Epidermal melanocyte (primary cell): Measurements from ENCODE around the gene BIRC5.
"Not testable (repeated sequence)": the region's sequence is repeated elsewhere in the genome, so short reads cannot be mapped to it uniquely, and the experiment has no call there.

Experiments used
- DNase-seq: peaks from one replicate; pipeline ENCODE4 v3.0.0; 2011; ENCODE audit warnings: low spot score; ENCODE audit not compliant: insufficient read length

BIRC5 gene

DNA sequence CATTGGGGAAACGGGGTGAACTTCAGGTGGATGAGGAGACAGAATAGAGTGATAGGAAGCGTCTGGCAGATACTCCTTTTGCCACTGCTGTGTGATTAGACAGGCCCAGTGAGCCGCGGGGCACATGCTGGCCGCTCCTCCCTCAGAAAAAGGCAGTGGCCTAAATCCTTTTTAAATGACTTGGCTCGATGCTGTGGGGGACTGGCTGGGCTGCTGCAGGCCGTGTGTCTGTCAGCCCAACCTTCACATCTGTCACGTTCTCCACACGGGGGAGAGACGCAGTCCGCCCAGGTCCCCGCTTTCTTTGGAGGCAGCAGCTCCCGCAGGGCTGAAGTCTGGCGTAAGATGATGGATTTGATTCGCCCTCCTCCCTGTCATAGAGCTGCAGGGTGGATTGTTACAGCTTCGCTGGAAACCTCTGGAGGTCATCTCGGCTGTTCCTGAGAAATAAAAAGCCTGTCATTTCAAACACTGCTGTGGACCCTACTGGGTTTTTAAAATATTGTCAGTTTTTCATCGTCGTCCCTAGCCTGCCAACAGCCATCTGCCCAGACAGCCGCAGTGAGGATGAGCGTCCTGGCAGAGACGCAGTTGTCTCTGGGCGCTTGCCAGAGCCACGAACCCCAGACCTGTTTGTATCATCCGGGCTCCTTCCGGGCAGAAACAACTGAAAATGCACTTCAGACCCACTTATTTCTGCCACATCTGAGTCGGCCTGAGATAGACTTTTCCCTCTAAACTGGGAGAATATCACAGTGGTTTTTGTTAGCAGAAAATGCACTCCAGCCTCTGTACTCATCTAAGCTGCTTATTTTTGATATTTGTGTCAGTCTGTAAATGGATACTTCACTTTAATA lies 10.4 kb downstream of the BIRC5 start:
- no peak for DNase-seq

DNA sequence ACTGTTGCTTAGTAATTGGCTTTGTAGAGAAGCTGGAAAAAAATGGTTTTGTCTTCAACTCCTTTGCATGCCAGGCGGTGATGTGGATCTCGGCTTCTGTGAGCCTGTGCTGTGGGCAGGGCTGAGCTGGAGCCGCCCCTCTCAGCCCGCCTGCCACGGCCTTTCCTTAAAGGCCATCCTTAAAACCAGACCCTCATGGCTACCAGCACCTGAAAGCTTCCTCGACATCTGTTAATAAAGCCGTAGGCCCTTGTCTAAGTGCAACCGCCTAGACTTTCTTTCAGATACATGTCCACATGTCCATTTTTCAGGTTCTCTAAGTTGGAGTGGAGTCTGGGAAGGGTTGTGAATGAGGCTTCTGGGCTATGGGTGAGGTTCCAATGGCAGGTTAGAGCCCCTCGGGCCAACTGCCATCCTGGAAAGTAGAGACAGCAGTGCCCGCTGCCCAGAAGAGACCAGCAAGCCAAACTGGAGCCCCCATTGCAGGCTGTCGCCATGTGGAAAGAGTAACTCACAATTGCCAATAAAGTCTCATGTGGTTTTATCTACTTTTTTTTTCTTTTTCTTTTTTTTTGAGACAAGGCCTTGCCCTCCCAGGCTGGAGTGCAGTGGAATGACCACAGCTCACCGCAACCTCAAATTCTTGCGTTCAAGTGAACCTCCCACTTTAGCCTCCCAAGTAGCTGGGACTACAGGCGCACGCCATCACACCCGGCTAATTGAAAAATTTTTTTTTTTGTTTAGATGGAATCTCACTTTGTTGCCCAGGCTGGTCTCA lies 11.2 kb downstream of the BIRC5 start:
- DNase-seq = no peak

DNA sequence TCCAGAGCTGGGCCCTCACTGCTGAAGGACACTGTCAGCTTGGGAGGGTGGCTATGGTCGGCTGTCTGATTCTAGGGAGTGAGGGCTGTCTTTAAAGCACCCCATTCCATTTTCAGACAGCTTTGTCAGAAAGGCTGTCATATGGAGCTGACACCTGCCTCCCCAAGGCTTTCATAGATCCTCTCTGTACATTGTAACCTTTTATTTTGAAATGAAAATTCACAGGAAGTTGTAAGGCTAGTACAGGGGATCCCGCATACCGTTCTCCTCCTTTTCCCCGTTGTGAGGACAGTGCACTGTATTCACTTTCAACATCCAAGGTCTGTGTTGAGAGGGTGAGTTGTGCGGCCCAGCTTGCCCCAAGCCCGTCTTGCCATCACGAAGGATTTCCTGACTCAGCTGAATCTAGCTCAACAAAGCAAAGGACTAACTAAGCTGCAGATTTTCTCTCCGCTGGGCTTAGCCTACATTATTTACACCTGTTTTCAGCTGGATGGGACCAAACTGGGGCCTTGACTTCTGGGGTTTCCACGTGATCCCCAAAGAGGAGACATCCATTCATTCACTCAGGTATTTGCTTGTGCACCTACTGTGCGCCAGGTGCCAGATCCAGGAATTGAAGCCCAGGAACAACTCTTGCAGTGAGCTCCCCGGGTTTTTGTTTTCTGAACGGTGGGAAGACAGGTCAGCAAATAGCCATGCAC lies 12.2 kb downstream of the BIRC5 start:
- DNase-seq = no peak

DNA sequence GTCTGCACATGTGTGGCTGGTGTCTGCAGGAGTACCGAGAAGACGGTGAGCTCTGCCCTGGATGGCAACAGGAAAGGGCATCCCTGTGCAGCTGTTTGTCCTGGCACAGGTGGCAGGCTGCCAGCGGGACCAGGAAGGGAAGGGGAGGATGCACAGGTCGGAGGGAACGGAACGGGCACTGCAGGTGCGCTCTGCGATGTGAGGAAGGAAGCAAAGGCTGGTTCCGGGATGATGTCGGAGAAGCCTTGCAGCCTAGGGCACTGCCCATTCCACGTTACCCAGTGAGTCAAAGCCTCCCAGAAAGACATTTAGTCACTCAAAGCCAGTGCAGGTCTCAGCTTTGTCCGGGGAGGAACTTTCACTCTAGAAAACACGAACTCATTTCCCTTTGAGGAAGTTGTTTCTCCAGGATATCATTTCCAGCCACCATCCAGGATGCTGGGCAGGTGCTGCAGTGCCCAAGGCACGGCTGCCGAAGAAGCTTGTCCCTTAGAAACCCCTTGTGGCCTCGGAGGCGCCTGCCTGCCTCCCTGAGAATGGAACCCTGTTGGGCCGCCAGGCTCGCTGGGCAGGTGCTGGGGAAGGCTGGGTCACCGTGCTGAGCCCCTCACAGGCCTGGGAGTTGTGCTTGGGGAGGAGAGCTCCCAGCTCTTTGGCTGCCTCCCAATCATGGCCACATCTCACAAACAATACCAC lies 12.9 kb downstream of the BIRC5 start:
- DNase-seq = no peak

DNA sequence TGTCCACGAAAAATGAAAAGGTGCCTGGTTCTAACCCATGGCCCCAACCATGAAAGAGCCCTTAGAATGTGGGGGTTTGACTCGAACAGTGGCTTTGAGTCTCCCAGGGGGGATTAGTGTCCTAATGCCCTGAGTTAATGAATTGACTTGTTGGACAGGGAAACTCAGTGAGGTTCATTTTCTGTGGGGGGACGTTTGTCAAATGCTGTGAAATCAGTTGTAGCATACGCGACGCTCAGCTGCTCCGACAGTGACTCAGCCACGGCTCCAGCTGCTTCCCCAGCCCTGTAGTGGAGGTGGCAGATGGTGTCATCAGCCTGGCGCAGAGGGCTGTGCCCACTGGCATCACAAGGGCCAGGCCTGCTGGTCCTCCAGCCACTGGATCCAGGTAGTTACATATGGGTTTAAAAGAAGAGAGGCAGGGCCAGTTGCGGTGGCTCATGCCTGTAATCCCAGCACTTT lies 13.4 kb downstream of the BIRC5 start:
- DNase-seq = no peak

DNA sequence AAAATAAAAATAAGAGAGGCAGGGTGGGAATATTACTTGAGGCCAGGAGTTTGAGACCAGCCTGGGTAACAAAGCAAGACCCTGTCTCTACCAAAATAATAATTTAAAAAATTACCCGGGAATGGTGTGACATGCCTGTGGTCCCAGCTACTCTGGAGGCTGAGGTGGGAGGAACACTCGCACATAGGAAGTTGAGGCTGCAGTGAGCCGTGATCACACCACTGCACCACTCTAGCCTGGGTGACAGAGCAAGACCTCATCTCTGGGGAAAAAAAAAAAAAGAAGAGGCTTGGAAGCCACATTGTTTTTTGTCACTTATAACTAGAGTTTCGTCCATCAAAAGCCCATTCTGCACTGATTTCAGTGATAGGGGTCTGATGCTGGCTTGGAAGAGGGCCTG lies 14.1 kb downstream of the BIRC5 start:
- no peak for DNase-seq

DNA sequence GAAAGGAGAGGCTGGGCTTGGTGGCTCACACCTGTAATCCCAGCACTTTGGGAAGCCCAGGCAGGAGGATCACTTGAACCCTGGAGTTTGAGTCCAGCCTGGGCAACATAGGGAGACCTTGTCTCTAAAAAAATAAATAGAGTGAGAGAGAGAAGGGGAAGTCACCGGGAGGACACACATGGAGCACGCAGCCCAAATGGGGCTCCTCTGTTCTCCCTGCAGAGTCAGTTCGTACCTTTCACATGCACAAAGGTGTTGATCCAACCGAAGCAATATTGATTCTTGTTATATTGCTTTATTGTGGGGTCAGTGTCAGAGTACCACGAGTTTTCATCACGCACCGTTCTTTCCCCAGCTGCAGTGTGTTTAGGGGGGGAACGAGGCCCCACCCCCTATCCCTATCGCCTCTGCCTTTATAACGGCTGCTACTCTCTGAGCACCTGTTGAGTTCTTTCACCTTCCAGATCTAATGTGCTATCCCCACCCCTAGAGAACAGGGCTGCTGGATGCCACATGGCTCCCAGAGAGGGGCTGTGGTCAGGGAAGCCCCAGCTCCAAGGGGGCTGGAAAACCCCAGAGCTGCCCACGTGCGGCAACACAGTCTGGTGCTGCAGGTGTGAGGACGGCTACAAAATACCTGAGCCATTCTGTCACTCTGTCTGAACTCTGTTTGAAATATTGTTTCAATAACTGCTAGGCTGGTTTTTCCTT lies 16.4 kb downstream of the BIRC5 start:
- DNase-seq = no peak

DNA sequence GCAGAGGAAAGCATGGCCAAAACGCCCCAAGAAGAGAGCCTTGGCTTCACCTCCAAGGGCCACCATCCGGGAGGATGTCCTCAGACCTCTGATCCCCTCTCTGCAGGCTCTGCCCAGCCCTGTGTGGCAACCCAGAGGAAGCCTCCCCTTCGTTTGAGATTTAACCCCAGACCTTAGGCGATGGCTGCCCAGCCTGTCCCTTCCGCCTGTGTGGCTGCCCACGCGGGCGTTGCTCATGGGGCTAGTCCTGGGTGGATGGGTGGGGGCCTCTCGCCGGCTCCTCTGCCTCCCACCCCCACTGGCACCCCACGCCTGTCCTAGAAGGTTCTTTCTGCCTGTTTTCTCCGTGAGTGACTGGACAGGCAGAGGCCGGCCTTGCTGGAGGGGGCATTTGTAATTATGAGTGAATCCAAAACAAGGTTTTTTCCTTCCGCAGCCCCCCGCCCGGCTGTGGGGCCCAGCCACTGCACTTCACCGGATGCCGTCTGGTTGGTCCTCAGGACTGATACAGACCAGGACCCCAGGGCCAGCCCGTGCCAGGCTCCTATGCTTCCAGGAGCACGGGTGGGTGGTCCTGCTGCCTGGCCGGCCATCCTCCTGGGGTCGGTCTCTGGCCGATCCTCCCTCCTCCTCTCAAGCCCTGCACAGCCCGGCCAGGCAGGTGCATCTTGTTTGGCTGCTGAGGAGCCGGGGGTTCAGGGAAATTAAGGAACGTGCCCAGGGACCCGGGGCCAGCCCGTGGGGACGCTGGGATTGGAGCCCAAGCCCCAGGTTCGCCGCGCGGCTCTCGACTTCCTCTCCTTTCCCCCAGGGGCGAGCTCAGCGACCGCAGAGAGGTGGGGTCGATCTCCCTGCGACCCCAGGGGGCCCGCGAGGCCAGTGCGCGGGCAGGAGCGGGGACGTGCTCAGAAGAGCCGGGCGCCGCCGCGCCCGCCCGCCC lies 17.2 kb downstream of the BIRC5 start, which contains the start of gene TMEM235:
TSS of gene TMEM235 (plus strand) at position 636 of the 940 bp plus-strand sequence. CDS start 393 bp downstream, outside the sequence.
- no peak for DNase-seq

DNA sequence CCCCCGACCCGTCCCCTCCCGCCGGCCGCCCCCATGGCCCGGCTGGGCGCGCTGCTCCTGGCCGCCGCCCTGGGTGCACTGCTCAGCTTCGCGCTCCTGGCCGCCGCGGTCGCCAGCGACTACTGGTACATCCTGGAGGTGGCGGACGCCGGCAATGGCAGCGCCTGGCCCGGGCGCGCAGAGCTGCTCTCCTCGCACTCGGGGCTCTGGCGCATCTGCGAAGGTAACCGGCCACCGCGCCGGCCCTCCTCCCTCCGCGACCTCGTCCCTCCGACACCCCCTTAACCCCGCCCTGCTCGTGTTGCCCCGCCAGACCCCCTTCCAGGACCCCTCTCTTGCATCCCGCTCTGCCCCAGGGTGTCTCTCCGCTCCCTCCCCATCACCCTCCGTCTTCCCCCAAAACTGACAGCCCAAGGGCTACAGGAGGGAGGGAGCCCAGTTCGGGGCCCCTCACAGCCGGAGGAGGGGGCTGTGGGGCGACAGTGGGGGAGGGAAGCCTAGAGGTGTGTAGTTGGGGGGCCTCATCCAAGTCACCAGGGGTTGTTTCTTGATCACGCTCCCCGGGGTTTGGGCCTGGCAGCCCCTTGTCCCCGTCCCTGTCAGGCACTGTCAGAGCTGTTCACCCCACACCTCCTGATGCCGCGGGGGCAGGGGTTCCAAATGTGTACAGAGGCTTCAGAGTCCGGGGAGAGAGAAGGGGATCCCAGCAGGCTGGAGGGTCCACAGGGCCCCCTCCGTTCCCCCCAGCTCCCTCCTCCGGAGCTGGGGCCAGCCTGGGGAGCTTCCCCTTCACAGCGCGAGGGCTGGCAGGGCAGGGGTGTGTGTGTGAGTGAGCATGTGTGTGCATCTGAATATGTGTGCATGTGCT lies 18.2 kb downstream of the BIRC5 start:
- no peak for DNase-seq

DNA sequence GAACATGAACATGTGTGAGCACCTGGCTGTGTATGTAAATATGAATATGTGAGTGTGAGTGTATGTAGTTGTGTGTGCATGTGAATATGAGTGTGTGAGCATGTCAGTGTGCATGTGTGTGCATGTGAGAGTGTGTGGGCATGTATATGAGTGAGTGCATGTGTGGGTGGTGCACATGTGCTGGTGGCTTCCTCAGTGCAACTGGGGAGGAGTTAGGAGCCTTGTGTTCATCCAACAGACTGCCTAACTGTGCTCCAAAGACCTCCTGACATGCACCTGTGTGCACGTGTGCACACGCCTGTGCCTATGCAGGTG lies 18.8 kb downstream of the BIRC5 start:
- DNase-seq = no peak

DNA sequence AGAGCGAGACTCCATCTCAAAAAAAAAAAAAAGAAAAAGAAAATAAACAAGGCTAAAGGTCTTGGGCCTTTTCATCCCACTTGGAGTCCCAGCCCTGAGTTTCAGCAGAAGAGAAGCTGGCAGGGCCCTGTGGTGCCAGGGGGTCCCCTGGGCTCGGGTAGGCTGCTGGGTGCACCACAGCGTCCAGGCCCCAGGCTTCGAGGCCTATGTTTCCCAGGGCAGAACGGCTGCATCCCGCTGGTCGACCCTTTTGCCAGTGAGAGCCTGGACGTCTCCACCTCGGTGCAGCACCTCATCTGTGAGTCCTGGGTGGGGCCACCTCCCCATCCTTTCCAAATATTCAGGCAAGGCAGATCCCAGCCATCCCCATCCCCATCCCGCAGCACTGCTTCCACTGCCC lies 19.6 kb downstream of the BIRC5 start:
- no peak for DNase-seq

DNA sequence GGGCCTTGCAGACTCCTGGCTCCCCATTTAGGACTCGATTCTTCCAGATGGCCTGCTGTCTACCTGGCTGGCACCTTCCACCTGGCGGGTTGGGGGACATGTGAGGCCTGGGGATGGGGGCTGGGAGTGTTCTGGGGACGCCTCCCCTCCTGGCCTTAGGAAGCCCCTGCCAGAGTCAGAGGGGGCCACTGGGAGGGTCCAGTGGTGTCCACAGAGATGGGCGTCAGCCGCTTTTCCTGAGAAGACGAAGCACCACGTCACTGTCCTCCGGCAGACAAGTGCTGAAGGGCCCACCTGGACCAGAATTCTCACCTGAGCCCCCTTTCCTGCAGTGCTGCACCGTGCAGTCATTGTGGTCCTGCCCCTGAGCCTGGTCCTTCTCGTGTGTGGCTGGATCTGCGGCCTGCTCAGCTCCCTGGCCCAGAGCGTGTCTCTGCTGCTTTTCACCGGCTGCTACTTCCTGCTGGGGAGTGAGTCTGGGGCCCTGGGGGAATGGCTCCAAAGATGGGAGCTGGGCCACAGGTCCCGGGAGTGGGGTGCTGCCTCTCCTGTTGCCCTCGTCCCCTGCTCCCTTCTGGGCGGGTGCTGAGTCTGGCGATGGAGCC lies 20.3 kb downstream of the BIRC5 start:
- DNase-seq = no peak

DNA sequence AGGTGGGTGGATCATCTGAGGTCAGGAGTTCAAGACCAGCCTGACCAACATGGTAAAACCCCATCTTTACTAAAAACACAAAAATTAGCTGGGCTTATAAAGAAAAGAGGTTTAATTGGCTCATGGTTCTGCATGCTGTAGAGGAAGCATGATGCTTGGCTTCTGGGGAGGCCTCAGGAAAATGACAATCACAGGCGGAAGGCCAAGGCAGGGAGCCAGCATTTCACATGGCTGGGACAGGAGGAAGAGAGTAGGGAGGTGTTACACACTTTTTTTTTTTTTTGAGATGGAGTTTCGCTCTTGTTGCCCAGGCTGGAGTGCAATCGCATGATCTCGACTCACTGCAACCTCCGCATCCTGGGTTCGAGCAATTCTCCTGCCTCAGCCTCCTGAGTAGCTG lies 21.0 kb downstream of the BIRC5 start:
- not testable (repeated sequence) for DNase-seq

DNA sequence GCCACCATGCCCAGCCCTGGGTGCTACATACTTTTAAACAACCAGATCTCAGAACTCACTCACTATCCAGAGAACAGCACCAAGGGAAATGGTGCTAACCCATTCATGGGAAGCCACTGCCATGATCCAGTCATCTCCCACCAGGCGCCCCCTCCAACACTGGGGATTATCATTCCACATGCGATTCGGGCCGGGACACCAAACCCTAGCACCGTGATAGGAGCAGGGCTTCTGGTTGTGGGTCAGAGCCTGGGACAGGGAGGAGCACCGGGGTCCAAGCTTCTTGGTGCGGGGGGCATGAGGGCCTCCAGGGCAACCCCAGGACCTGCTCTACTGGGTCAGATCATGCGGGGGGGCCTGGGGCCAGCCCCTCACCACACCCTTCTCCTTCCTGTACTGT lies 21.8 kb downstream of the BIRC5 start:
- DNase-seq = no peak

DNA sequence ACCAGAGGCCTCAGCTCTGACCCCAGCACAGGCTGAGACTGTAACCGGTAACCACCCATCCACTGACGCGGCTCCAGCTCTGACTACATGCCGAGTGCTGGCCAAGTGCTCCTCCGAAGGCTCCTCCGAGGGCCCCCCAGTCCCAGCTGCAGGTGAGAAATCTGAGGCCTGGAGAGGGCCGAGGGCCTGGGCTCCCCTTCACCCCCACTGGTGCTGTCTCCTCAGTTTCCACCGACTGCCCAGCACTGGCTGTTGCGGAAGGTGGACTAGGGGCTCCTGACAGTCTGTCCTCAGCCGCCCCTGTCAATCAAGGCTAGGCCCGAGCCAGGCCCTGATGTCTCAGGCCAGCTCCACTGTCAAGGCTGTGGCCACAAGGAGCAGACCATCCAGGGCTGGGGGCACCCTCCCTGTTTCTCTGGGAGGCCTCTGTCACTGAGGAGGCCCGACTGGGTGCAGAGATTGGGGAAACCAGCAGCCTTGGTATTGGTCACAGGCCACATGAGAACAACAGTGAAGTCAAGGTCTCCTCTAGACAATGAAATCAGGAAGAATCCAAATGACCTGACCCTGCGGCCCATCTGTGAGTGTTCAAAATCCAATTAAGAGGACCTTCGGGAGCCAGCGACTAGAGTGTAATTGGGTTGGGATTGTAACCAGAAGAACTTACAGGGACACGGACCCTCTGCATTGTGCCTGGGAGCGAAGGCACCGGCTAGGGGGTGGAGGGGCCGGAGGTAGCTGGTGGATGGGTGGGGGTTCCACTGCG lies 22.5 kb downstream of the BIRC5 start:
- DNase-seq = no peak

DNA sequence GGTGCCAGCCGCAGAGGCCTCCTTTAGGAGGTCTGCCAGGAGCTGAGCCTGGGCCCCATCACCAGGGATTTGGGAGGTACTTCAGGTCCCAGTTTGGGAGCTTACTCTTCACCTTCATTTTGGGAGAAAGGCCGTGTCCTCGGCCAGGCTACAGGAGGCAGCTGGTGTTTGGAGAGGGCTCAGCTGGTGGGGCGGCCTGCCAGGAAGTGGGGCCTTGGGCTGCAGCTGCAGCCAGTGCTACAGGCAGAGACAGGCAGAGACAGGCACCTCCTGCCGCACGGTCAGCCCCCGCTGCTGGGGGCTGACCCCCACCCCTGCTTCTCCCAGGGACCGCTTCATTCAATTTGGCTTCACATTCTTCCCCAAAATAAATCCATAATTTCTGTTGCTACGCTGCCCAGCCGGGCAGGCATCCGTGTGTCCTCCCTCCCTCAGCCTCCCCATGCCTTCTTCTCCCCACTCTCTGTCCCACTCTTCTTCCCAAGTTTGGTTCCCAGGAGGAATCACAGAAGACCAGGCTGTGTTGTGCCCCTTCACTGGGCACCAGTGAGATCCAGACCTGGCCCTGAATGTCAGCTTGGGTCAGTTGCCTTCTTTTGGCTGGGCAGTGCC lies 23.5 kb downstream of the BIRC5 start:
- no peak for DNase-seq

DNA sequence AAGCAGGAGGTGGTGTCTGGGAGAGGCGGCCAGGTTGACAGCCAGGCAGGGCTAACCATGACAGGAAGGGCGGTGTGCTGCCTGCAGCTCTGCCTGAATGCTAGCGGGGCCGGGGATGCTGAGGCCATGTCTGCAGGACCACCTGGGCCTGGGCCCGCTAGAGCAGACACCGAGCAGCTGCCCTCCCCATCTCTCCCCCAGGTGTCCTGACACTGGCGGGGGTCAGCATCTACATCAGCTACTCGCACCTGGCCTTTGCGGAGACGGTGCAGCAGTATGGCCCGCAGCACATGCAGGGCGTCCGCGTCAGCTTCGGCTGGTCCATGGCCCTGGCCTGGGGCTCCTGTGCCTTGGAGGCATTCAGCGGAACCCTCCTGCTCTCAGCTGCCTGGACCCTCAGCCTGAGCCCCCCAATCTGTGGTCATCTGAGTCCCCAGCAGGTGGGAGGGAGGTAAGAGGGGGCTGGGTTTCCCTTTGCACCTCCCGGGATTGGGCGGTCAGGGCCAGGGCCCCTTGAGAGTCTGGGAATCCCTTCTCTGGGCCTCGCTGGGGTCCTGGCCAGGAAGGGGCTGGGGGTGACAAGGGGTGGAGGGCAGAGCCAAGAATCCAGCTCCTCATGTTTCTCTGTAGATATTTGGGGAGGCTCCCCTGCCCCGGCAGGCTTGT lies 24.9 kb downstream of the BIRC5 start:
- no peak for DNase-seq
